HG02610 (cell line): ENCODE data around the gene EIF3D.

ENCODE experiments used
- ATAC-seq: cut with Tn5 transposase; IDR thresholded peaks from one replicate; pipeline ENCODE4 v1.9.1; 2021; ENCODE audit warnings: mild to moderate bottlenecking, moderate library complexity; ENCODE audit not compliant: unreplicated experiment

The EIF3D gene

GRCh38 chr22:36467946-36468345 lies 61.0 kb downstream of the EIF3D start:
- no peak for ATAC-seq

GRCh38 chr22:36467042-36467810 lies 61.7 kb downstream of the EIF3D start:
- no peak for ATAC-seq

GRCh38 chr22:36466258-36466657 lies 62.7 kb downstream of the EIF3D start:
- ATAC-seq, result no peak

- no peak for ATAC-seq
These were observed 63.5 kb downstream of the EIF3D start for GRCh38 chr22:36465232-36466021.

GRCh38 chr22:36464715-36465231 lies 64.2 kb downstream of the EIF3D start:
- ATAC-seq, result no peak

GRCh38 chr22:36463783-36464184 lies 65.2 kb downstream of the EIF3D start:
- ATAC-seq, result no peak

- ATAC-seq, result no peak
These were observed 67.0 kb downstream of the EIF3D start for GRCh38 chr22:36461665-36462649.
